ENCODE data around the gene CELF6.
"Not testable (repeated sequence)": the region's sequence is repeated elsewhere in the genome, so short reads cannot be mapped to it uniquely, and the experiment has no call there.

The CELF6 gene

DNA sequence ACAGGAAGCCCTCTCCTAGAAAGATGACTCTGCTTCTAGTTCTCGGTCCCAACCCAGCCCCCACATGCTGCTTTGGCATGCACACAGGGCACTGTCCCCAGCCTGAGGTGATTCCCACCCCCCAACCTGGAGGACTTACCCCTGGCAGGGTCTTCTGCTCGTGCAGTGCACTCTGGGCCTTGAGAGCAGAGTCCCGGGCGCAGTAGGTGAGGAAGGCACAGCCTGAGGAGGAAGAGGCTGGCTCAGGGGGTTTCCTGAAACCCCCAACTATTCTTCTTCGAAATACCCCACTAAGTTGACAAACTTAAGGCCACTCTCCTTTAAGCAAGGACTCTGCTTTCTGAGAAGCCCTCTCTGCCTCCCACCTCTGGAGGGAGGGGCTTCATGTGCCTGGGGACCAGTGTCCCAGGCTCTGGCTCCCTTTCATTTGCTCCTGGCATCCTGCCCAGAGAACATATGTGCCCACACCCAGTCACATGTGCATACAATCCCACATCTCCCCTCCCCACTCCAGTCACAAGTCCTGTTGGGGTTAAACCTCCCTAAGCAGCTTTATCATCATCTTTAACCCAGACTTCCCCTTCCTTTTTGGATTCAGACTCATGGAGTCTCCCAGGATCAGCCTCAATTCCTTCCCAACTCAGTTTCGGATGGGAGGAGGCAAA, 4.1 kb downstream of the CELF6 start:
- DNase-seq, result peak; percentile 4

DNA sequence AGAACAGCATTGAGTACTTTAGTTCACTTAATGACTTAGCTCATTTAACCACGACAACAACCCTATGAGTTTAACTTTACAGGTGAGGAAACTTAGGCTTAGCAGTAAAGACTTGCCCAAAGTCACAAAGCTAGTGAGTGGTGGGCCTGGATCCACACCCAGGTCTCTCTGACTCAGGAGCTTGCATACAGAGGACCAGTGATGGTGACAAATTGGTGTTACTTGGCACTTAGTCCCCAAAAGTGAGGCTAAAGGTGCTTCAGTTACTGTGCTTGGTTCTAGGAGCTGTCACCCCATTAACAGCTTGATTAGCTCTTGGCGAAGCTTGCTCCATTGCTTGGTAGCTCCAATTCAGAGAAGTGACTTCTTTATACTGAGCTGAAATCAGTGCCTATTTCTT, 6.1 kb downstream of the CELF6 start:
- DNase-seq, result no peak

DNA sequence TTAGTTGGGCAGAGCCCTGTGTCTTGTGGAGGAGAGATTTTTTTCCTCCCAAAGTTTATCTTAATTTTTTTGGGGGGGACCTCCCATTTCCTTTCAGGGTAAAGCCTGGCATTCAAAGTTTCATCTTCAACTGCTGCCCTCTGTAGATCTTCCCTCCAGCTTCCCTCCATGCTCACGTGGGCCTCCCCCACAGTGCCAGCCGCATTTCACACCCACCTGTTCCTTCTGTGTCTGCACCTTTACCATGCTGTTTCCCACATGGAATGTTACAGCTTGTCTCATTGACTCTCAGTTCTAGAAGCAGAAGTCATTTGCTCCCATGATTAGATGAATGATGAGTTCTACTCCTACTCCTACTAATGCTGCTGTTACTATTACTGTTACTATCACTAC, 6.5 kb downstream of the CELF6 start:
- DNase-seq, result no peak

DNA sequence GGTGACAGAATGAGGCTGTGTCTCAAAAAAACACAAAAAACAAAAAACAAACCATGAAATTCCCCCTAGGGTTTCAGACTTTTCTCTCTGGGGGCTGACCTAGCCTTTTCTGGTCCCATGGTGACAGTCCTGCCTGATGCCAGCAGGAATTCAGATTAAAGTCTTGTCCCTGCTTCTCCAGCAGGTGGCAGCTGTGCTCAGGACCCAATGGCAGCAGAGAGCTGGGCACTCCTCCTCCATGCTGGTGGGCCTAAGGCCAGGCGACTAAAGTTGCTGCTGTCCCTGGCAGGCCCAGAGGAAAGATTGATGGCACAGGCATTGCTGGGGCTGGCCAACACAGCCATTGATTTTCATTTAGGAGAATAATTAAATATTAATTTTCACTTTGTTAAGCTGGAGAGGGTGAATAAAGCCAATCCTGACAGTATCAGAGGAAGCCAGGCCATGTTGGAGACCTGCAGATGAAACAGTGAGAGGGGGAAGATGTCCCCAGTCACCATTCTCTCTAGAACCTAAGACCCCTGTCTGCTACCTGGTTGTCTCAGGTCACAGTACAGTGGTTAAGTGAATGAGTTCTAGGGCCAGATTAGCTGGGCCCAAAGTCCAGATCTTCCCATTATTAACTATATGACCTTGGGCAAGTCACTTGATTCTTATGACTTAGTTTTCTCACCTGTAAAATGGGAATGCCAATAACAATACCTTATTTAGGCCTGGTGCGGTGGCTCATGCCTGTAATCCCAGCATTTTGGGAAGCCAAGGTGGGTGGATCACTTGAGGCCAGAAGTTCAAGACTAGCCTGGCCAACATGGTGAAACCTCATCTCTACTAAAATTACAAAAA, 7.1 kb downstream of the CELF6 start:
- DNase-seq, result peak; percentile 32

DNA sequence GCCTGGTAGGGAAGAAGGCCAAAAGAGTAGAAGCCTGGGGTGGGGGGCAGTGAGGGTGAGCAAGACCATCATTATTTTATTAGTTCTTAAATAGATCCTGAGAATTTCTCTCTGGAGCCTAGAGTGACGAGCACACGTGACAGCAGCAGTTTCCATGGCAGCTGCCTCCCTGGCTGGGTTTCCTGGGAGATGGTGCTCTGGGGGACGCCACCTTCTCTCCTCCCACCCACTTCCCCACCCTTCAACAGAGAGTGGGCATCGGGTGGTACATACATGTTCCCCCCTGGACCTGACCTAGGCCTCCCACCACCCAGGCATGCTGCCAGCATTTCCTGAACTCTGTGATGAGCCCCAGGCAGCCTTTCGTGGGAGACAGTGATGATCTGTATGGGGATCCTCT, 12.9 kb downstream of the CELF6 start:
- DNase-seq, result no peak

DNA sequence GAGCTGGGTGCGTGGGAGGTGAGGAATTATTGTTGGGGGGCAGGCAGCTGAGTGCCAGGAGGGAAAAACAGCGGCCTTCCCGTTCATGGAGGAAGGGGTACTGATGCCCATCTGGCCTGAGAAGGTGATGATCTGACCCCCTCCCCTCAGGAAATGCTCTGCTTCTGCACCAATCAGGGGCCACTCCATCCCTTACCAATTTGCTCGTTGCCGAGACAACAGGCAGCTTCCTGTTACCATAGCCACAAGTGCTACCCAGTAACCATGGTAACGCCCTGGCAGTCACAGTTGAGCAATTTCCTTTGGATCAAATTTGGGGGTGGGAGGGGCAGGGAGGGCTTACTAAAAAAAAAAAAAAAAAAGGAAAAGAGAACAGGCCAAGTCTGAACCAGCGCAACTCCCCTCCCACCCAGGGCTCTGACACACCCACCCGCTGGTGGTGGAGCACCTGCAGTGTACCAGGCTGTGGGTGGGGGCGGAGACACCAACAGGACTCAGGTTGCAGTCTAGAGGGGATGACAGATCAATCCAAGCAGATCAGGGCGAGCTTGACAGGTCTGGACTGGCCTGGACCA, 13.7 kb downstream of the CELF6 start:
- DNase-seq, result no peak

DNA sequence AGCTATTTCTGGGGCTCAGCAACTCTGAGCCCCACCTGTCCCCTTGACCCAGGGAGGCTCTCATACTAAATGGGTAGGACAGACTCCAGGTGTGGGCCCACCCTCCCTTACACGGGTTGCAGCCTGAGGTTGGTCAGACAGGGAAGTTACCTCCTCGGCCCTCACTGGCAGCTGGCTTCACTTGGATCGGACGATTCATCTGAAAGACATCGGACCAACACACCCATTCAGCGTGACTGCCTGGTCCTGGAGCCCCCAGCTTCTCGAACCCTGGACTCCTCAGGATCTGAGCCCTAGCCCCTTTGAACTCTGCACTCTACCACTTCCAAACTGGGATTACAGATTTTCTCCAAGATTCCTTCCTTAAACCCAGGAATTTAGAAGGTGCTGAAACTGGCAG, 15.4 kb downstream of the CELF6 start:
- DNase-seq, result no peak

DNA sequence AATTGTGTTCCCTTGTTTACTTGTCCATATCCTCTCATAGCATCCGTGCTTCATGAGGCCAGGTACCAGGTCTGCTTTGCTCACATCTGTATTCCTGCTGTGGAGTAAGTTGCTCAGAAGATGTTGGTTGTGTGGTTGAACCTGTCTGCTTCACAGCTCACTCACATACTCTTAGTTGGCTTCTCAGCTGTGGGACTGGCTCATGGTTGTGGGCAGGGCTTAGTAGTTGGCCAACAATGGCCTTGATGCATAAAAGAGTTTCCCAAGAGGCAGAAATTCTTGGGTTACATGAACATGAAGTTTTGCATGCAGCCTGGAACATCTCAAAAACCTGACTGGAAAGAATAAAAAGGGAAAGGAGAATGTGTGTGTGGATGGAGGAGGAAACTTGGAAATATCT, 17.0 kb downstream of the CELF6 start:
- no peak for DNase-seq

DNA sequence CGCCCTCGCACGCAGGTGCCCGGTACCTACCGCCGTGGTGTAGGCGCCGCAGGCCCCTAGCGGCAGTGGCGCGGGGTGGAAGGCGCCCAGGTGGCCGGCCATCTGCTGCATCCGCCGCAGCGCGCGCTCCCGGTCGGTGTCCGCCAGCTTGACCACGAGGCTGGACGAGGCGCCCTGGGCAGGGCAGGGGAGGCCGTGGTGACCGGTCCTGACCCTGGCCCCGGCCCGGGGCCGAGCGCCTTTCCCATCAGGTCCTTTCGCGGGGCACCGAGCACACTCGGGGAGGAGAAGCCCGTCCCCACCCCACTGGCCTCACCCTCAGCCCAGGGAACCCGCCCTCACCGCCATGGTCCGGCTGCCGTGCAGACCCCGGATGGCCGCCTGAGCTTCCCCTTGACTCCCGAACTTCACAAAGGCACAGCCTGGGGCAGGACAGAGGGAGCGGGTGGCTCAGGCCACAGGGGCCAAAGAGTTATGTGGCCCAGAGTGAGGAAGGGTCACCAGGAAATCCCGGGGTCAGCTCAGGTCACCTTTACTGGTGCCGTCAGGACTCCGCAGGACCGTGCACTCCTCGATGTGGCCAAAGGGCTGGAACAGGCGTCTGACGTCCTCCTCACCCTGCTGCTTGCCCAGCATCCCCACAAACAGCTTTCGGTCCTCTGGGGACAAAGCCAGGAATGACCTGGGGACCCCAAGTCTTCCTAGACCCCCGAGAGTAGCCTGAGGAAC, 30.2 kb downstream of the CELF6 start:
- DNase-seq, result no peak

DNA sequence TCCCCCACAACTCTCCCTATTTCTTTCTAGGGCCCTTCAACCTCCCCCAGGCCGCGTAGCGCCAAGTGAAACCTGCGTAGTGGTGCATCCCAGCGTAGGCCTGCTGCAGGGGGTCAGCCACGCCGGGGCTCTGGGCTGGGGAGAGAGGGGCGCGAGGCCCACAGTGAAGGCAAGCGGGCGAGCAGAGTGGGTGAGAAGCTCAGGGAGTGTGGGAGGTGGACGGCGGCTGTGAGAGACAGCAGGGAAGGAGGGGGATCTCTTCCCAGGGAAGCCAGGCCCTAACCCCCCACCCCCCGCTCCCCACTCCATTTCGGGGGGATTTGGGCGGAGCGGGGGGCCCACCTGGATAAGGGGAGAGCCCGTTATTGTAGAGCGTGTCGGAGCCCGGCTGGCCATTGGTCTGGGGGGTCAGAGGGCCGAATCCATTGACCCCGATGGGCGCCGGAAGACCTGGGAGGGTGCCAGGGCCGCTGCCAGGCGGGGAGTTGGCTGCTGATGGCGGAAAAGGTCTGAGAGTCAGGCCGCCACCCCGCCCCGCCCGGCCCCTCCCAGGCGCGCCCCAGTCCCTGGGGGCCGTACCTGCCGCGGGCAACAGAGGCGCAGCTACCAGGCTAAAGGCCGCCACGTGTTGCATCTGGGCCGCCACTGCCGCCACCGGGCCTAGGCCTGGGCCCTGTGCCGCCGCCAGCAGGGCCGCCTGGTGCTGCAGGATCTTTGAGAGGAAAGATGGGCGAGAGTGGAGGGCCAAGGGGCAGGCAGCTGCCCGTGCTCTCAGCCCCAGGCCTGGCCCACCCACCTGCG, 31.0 kb downstream of the CELF6 start:
- DNase-seq, result no peak

DNA sequence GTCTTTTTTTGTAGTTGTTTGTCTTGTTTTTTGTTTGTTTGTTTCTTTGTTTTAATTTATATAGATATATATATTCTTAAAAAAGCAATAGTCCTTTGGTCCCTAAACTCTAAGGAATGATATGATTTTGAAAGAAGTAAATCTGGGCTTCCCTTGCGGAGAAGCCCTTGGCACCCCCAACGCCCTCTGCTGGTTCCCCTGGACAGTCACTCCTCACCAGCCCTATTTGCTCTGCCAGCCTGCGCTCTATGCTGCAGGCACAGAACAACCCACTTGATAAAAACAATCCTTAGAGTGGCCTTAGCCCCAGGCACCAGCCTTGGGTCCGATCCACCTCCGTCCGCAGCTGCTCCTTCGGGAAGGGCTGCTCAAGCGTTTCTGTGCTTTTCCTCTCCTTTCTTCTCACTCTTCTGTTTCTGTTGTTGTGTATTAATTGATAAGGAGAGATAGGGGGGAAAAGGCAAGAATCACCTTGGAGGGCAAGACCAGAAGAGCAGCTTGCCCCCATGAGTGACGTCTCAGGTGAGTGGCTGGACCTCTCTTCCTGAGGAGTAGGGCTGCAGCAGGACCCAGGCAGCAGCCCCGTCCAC, 33.9 kb downstream of the CELF6 start:
- DNase-seq, result no peak

DNA sequence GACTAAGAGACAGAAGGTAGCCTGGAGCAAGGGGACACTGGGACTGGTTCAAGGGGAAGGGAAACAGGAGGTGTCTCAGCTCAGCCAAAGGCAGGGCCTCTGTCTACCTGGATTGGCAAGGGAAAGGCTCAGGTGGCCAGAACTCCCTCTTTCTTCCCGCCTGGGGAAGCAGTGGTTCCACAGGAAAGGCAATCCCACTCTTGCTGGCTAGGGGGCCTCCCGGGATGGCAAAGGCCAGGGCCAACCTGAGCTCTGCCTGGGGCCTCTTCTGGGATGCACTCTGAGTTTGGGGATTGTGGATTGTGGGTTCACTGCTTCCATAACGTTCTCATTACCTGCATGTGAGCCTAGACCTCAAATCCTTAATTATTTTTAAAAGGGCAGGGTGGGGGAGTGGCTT, 34.6 kb downstream of the CELF6 start:
- no peak for DNase-seq

DNA sequence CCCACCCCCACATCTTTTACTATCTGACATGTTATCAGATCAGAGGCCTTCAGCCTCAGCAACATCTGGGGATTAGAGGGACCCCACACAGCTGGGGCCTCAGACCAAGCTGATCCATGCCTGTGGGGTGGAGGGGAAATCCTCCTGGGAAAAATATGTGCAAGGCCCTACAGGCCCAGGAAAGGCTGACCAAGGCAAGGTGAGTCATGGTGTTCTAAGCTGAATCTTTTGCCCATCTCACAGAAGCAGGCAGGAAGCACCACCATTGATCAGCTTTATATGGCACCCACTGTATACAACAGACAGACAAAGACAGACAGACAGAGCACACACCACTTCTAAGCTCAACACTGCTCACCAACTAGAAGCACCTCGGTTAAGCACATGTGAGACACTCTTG, 35.2 kb downstream of the CELF6 start:
- DNase-seq, result no peak

DNA sequence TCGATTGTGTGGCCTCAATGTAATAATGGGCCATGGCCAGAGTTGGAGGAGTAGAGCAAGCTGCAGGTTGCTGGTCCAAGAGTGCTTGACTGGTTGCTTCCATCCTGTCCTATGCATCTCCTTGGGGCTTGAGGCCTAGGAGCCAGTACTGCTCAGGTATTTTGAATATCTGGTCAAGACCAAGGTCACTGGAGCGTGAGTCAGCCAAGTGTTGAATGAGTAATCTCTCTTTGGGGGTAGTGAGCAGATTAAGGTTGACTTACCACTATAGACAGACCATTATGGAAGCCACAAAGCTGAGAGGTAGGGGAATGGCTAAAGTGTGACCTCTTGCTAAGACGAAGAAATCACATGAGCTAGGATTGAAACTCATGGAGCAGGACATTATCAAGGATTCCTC, 38.2 kb downstream of the CELF6 start:
- no peak for DNase-seq

DNA sequence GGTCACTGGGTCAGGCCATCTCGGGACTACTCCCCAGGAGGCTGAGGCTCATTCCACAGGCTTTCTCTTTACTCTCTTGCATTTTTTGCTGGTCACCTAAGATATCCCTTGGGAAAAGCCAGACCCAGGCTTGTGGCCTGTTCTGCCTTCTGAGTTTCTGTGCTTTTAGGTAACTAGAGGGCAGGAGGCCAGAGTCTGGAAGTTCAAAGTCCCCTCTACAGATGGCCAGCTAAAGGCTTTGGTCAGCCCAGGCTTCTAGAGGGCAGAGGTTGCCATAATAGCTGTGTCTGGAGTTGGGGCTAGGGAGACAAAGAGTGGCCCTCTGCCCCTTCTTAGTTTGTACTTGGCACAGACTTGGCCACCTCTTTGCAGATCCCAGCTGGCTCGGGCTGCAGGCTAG, 39.2 kb downstream of the CELF6 start:
- DNase-seq, result no peak

DNA sequence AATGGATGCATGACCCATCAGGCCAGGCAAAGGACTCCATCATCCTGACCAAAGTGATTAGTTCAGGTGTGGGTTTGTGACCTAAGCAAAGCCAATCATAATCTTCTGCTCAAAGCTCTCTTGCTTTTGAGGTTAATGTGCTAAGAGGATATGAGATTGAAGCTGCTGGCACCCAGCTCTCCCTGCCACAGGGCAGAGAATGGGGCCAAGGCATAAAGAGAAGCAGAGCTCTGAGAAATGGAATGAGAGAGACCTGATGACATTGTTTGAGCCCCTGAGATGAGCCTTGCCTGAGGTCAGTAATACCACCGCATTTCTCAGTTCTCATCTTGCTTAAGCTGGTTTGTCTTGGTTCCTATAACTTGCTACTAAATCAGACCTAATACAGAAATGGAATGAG, 41.2 kb downstream of the CELF6 start:
- no peak for DNase-seq

DNA sequence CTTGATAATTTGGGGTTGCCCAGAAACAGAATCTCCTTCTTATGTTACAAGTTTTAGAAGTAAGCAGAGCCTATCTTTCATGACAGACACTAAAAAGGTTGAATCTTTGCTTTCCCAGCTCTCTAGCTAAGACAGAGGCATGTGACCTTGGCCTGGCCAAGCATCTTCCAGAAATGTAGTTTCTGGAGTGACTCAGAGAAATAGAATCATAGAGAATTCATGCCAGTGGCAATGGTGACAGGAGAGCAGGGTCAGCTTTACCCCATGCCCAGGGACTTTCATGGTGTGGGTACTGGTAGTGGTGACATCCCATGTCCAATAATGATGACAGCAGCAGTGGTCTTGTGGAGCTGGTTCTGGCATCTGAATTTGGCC, 43.6 kb downstream of the CELF6 start:
- no peak for DNase-seq

DNA sequence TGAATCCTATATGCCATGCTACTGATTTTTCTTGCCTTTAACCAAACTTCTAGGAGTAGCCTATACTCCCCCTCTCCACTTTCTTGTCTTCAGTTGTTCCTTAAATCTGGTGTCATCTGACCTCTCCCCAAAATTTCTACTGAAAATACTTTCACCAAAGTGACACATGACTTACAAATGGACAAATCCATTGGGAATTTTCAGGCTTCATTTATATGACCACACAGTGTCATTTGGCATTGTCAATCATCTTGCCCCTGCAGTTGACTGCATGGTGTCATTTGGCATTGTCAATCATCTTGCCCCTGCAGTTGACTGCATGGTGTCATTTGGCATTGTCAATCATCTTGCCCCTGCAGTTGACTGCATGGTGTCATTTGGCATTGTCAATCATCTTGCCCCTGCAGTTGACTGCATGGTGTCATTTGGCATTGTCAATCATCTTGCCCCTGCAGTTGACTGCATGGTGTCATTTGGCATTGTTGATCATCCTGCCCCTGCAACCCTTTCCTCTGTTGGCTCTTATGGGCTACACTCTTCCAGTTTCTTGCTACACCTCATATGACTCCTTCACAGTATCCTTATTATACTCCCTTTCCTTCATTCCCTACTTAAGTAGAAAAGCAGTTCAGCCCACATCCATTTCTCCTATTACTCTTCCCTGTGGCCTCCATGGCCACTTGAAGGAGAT, 44.2 kb downstream of the CELF6 start:
- DNase-seq, result not testable (repeated sequence)

DNA sequence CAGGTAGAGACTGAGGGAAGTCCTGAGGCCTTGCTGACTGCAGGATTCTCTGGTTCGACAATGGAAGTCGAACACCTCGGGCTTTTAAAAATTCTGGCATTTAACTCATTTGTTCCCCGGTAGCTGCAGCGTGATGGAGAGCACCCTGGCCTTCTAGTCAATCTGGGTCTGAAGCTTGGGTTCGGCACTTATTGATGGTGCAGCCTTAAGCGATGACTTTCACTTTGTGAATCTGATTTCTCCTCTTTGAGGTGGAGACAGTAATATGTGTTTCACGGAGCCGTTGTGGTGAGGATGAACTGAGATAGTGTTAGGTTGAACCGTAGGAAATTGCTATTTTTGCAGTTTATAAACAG, 47.0 kb downstream of the CELF6 start:
- DNase-seq, result no peak

DNA sequence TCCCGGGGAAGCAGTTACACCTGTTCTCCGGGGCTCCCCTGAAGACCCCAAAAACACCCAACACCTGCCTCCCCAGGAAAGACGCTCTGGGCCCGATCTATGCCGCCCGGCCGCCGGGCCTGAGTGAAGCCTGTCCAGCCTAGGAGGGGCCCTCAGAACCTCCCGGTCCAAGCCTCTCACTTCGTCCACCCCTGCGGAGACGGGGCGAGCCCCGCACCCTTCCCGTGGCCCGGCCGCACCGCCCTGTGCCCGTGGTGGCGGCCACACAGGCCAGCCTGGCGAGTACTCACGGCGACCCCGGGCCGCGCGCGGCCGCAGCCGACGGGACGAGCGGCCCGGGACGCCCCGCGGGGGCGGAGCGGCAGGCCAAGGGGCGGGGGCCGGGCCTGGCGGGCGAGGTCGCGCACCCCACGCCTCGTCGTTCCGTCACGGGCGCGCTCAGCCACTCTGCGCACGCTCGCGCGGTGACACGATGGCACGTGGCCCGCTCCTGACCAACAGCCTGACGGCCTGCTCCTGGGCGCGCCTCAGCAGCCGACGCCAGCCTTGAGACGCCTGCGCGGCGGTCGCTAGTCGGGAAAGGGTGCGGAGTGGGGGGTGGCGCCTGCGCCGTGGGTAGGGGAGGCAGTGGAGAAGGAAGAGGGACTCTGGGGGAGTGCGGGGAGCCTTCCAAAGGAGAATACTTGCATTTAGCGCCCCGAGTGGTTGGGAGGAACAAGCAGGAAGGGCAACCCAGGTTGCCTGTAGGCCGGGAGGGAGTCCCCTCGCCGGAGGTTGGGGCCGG, 47.6 kb downstream of the CELF6 start, which contains the start of gene PARP6:
TSS of gene PARP6 (minus strand) at position 342 of the 784 bp plus-strand sequence. CDS start 5,077 bp downstream, outside the sequence.
- peak; percentile 88 for DNase-seq

DNA sequence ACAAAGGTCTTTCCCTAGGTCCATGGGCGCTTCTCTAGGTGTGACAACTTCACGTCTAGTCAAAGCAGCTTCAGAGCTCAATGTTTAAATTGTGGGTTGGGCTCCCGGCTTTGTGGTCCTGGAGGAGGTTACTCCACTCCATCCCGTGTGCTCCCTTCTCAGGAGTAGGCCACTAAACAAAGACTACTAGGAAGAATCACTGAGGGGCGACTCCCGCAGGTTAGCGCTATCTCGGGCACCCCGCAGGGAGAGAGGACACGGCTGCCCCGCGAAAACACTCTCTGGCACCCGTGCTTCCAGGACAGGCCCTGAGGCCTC, 48.1 kb downstream of the CELF6 start:
- DNase-seq, result no peak
